ENCODE measurements around the gene TNFRSF19.
"Not testable (repeated sequence)": the region's sequence is repeated elsewhere in the genome, so short reads cannot be mapped to it uniquely, and the experiment has no call there.

Gene TNFRSF19

DNA sequence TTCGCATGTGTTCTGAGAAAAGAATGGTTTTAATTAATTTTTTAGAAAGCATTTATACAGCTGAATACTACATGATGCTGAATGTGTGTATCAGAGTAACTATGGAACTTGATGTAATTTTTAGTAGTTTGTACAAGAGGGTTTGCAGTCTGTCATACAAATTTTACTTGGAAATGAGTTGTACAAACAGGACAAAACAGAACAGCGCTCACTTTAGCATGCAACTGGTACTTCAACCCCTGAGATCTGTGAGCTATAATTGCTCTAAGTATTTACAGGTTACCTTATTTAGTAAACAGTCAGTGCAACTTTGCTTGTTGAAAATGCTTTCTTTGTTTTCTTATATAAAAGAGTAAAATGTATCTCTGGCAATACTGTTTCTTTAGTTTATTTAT lies 706 bp downstream of the TNFRSF19 start:
- DNase-seq: no peak

DNA sequence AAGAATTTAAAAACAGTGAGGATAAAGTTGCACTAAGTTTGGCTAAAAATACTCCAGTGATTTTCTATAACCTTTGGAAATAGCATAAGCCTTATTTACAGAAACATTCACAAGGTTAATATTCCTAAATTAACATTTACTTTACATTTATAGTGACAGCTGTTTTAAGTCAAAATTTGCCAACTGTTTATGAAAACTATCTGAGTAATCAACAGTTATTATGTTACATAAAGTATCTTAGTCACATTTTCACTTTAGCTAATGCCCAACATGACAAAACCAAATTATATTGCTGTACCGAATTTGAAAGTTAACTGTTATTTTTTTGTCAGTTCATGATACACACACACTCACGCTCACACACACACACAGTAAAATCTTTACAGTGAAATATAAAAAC lies 1.2 kb downstream of the TNFRSF19 start:
- no peak for DNase-seq

GRCh38 chr13:23572836-23573235 lies 2.6 kb downstream of the TNFRSF19 start:
- DNase-seq: no peak

DNA sequence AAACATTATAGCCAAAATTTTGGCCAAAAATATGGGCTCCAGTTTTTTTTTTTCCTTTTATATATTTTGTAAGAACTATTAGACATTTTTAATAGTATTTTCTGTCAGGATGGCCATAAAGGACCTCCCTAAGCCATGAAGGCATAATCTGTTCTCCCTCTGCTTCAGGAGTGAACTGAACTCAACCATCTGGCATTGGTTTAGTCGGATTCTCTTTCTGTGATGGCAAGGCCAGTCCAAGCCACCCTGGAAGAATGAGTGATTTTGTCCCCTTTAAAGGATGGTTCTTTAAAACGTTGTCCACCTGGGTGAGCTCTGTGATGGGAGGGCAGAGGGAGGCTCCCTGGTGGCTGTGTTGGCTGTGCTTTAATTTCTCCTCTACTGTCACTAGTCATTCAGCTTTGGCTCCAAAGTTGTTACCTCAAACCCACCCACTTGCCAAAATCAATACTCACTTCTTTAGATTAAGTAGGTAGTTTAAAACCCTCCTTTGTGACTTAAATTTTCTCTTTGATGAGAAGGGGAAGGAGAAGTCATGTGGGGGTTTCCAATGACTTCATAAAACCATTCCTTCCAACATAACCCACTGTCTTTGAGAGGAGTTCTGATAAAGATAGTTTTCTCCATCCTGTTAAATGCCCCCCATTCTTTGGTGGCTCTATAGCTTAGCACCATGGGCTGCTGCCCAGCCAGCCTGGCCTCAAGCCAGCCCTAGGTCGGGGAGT lies 4.4 kb downstream of the TNFRSF19 start:
- no peak for DNase-seq

DNA sequence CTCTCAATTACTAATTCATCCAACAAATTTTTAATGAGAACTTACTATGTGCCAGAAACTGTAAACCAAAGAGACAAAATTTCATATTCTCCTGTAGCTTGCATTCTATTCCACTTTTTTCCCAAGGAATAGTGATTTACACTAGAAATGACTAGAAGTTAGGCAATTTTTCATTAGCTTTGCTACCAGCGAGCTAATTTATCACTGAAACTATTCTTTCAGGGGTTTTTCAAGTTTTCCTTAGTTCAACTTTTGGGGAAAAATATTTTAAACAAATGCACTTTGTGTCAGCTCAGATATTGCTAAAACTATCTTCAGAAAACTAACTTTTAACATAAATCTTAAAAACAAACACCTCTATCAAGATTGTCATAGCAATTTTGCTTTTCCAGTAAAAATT lies 5.4 kb downstream of the TNFRSF19 start:
- no peak for DNase-seq

- peak; percentile 66 to 69 for DNase-seq
Measured at GRCh38 chr13:23578411-23579071, 8.3 kb downstream of the TNFRSF19 start.

- peak; percentile 90 to 92 for DNase-seq
Measured at GRCh38 chr13:23579072-23579895, 9.1 kb downstream of the TNFRSF19 start.

DNA sequence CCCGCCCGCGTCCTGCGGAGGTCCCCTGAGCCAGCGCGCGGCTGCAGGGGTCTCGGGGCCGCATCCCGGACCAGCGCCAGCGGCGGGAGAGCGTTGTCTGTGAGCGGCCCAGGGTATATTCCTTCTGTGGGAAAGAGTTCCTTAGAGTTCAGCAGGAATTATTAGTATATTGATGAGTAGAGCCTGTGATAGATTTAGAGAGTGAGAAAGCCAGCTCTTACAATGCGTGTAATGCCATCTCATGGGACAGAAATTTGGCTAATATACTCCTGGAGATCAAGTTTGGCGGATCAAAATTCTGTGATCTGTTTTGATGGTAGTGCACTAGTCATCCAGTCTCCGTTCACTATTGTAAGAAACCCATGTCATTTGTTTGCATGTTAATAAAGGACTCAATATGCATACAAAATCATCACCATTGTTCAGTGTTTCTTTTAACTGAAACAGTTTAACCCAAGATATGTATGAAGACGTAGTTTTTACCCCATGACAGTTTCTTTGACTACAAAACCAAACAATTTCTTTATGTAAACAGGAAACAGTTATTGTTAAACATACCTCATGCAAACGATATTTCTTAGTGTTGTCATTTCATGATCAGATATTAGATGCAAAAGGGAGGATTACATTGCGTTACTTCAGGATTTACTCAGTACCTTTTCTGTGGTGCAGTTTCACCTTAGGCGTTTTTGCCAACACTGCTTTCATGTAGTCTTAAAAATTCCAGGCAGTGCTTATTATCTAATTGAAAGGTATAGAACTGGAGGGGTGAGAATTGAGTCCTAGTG lies 9.9 kb downstream of the TNFRSF19 start:
- no peak for DNase-seq

- DNase-seq: no peak
Measured at GRCh38 chr13:23580684-23581060, 10.5 kb downstream of the TNFRSF19 start.

DNA sequence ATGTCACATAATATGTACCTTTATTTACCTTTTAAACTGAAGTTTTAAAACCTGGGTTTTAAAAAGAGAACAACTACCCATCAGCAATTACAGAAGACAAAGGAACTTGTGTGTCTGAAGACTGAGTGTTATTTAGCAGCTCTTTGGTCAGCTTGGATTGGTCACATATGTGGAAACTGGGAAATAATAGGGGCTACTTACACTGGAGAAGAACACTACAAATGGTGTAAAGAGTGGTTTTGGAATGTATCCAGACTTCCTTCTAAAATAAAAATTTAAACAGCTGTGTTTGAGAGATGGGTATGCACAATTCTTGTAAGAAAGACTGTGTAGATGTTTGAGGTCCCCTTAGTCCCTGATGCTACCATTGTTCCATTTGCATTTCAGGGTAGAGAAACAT lies 13.3 kb downstream of the TNFRSF19 start:
- no peak for DNase-seq

DNA sequence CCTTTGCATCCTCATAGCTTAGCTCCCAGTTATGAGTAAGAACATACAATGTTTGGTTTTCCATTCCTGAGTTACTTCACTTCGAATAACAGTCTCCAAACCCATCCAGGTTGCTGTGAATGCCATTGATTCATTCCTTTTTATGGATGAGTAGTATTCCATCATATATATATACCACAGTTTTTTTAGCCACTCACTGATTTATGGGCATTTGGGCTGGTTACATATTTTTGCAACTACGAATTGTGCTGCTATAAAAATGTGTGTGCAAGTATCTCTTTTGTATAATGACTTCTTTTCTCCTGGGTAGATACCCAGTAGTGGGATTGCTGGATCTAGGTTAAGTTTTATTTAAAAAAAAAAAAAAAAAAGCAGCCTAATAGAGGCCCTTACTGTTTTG lies 14.1 kb downstream of the TNFRSF19 start:
- no peak for DNase-seq

GRCh38 chr13:23586336-23586735 lies 16.1 kb downstream of the TNFRSF19 start:
- no peak for DNase-seq

DNA sequence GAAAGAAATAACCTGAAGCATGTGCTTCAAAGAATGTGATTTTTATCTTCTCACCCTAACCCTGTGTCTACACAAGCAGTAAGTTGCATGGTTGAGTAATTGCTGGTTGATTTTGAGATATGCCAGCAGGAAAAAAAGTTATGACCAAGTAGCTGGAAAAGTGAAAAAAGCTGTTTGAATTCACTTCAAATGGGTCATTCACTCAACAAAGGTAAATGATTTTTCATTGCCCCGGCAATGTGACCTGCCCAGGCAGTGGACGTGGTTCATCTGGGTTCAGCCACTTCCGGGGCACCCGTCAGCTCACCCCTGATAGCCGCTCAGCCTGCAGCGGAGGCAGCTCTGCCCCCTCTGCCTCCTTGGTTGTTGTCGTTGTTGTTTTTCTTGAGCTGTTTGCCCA lies 18.5 kb downstream of the TNFRSF19 start:
- DNase-seq: no peak

DNA sequence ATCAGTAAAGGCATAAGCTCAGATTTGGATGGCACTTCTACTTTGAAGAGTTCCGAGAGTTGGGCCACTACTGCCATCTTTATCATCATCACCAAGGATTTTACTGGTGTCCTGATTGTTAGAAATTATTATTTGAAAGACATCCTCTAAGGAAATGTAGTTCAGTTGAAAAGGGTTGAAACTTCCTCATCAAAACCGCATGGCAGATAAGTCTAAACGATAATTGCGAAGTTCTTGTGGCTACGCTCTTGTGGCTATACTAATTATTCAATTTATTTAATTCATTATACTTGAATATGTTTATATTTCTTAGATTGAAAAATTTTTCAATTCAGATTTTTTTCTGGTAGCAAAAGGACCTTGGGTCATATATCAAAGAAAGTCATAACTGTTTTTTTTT lies 22.4 kb downstream of the TNFRSF19 start:
- DNase-seq: no peak

DNA sequence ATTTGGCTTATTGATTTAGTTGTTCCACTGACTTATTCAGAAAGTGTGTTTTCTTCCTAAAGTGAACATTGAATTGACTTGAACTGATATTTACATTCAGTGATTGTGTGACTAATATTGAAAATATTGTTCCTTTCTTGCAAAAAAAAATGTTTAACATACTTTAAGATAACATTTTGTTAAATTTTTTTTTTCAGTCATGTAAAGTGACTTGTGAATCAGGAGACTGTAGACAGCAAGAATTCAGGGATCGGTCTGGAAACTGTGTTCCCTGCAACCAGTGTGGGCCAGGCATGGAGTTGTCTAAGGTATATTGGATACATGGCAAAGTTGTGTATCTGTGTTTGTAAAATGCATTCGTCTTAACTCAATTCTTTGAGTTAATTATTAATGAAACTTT lies 22.9 kb downstream of the TNFRSF19 start:
- DNase-seq: no peak

DNA sequence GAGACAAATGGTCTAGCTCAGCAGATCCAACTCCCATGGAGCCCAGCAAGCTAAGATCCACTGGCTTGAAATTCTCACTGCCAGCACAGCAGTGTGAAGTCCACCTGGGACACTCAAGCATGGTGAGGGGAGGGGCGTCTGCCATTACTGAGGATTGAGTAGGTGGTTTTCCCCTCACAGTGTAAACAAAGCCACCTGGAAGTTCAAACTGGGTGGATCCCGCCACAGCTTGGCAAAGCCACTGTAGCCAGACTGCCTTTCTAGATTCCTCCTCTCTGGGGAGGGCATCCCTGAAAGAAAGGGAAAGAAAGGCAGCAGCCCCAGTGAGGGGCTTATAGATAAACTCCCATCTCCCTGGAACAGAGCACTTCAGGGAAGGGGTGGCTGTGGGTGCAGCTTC lies 24.1 kb downstream of the TNFRSF19 start:
- not testable (repeated sequence) for DNase-seq

- DNase-seq: no peak
Measured at GRCh38 chr13:23598369-23598768, 28.2 kb downstream of the TNFRSF19 start.

DNA sequence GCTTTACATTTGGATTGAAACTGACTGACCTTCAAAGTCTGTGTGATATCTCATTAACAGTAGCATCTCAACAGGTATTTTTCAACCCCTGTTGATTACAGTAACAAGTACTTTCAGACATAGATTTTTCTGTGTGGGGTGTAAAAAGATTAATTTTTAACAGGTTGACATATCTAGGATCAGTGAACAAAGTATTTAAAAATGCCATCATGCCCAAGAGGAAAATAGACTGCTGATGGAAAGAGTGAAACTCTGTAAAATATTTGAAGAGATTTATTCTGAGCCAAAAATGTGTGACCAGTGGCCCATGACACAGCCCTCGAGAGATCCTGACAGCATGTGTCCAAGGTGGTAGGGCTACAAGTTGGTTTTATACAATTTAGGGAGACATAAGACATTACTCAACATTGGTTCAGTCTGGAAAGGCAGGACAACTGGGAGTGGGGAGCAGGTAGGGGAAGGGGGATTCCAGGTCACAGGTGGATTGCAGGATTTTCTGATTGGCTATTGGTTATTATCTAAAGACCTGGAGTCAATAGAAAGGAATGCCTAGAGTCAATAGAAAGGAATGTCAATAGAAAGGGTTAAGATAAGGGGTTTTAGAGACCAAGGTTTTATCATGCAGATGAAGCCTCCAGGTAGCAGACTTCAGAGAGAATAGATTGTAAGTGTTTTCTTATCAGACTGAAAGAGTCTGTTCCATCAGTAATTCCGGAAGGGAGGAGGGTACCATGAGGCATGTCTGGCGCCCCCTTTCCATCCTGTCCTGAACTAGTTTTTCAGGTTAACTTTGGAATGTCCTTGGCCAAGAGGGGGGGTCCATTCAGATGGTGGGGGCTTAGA lies 29.1 kb downstream of the TNFRSF19 start:
- DNase-seq: no peak

GRCh38 chr13:23600100-23600499 lies 29.9 kb downstream of the TNFRSF19 start:
- no peak for DNase-seq

GRCh38 chr13:23600534-23600933 lies 30.3 kb downstream of the TNFRSF19 start:
- DNase-seq: no peak

GRCh38 chr13:23605831-23606230 lies 35.6 kb downstream of the TNFRSF19 start:
- no peak for DNase-seq

GRCh38 chr13:23608138-23608537 lies 37.9 kb downstream of the TNFRSF19 start:
- DNase-seq: no peak

All from CD4-positive, alpha-beta T cell treated with Interferon alpha-2 for 1 hour (primary cell).